Natural killer cell treated with Interleukin-12 subunit alpha and Interleukin-12 subunit beta and Interleukin-15 and Interleukin-18, amount 100 ng/mL, for 72 hours (primary cell): Measurements from ENCODE around the gene NT5E. TPM values are rescaled to one million over a fixed set of nuclear protein-coding genes. Genes with fewer than 3 reads are reported as not detected.
A peak's percentile ranks its signal among the peaks of the same experiment; 100 is the strongest.

ENCODE experiments used
- ATAC-seq, 2 donors: fragments of 150-1000 bp; cut with Tn5 transposase in 1 of 2; sonication (Bioruptor Pico), chemical (Tn5 transposase) in 1 of 2; 2 replicates each; pipeline ENCODE4 v1.10.0; 2021
- DNase-seq: peaks from one replicate; pipeline ENCODE4 v3.0.0; 2022; ENCODE audit warnings: low spot score
- H3K27ac Mint-ChIP-seq, 2 donors: 1 replicate in 1 of 2; 2 replicates in 1 of 2; pipeline ENCODE4 v1.8.0; 2022; ENCODE audit warnings: mixed read lengths in 2 of 2, mild to moderate bottlenecking in 1 of 2, moderate library complexity in 1 of 2
- H3K27me3 Mint-ChIP-seq, 2 donors: 1 replicate in 1 of 2; 2 replicates in 1 of 2; pipeline ENCODE4 v1.8.0; 2022; ENCODE audit warnings: mixed read lengths in 2 of 2
- H3K36me3 Mint-ChIP-seq: one replicate; pipeline ENCODE4 v1.8.0; 2022; ENCODE audit warnings: mixed read lengths
- H3K4me1 Mint-ChIP-seq, 2 donors: 1 replicate in 1 of 2; 2 replicates in 1 of 2; pipeline ENCODE4 v1.8.0; 2022; ENCODE audit warnings: low read depth in 2 of 2, mixed read lengths in 2 of 2, mild to moderate bottlenecking in 1 of 2
- H3K4me3 Mint-ChIP-seq: one replicate; pipeline ENCODE4 v1.8.0; 2022; ENCODE audit warnings: mixed read lengths
- H3K9me3 Mint-ChIP-seq: 2 replicates; pipeline ENCODE4 v1.8.0; 2022; ENCODE audit warnings: mixed read lengths
- total RNA-seq, 2 donors: library from RNA; stranded (reverse); gene quantifications; one replicate each; pipeline ENCODE4 v1.2.3, GENCODE V29; 2022

Gene NT5E
- total RNA-seq, 2 donors from 2014 or later = 0.56 TPM; not detected in 1

GRCh38 chr6:85431271-85431670, 18.6 kb upstream of the NT5E start:
- Mint-ChIP-seq H3K36me3 (peaks cover 5% of the 10 kb centered on the region), H3K9me3 (no peaks in the 10 kb centered on the region), H3K4me1 (no peaks in the 10 kb centered on the region), H3K27me3 (peaks cover 6 to 8% of the 10 kb centered on the region in 2 donors), H3K4me3 (no peak overlapping the region), H3K27ac (no peak overlapping the region)
- ATAC-seq = no peak
- DNase-seq = no peak

- ATAC-seq = no peak
- H3K4me3 Mint-ChIP-seq = no peak overlapping the region
- no peak overlapping the region for H3K27ac Mint-ChIP-seq
- H3K4me1 Mint-ChIP-seq = no peaks in the 10 kb centered on the region
- DNase-seq = no peak
- H3K9me3 Mint-ChIP-seq = no peaks in the 10 kb centered on the region
- H3K27me3 Mint-ChIP-seq = peaks cover 0 to 10% of the 10 kb centered on the region in 2 donors
- no peaks in the 10 kb centered on the region for H3K36me3 Mint-ChIP-seq
Measured at GRCh38 chr6:85432554-85432953, 17.3 kb upstream of the NT5E start.

DNA sequence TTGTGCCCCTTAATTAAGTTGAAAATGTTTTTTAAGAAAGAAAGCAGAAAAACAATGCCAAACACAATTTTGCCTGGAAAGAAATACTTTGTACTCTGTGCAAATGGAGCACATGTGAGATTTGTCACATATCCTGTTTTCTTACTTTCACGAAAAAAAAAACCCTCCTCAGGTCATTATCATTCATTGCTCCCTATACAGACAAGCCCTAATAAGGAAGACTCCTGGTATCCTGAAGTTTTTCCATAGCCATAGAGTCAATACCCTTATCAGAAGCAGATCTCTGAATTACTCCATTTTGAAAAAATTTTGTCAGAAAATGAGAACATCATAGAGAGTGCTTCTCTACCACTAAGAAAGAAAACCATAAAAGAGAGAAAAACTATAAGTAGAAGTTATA, 14.0 kb upstream of the NT5E start:
- Mint-ChIP-seq H3K9me3 (no peaks in the 10 kb centered on the region), H3K4me1 (no peaks in the 10 kb centered on the region), H3K27me3 (peaks cover 9% of the 10 kb centered on the region in 2 donors), H3K36me3 (no peaks in the 10 kb centered on the region), H3K27ac (no peak overlapping the region), H3K4me3 (no peak overlapping the region)
- no peak for DNase-seq
- no peak for ATAC-seq

DNA sequence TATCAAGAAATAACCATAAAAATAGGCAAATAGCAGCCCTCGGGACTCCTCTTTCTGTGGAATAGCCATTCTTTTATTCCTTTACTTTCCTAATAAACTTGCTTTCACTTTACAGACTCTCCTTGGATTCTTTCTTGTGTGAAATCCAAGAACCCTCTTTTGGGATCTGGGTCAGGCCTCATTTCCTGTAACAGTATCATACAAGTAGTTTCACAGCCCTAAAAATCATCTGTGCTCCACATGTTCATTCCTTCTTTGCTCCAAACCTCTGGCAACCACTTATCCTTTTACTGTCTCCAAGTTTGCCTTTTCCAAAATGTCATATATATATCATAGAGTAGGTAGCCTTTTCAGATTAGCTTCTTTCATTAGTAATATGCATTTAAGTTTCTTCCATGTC, 13.5 kb upstream of the NT5E start:
- Mint-ChIP-seq H3K9me3 (no peaks in the 10 kb centered on the region), H3K27me3 (peaks cover 9 to 10% of the 10 kb centered on the region in 2 donors), H3K36me3 (no peaks in the 10 kb centered on the region), H3K4me1 (no peaks in the 10 kb centered on the region), H3K27ac (no peak overlapping the region), H3K4me3 (no peak overlapping the region)
- DNase-seq (no peak), ATAC-seq (no peak)

- Mint-ChIP-seq H3K4me3 (no peak overlapping the region), H3K4me1 (no peaks in the 10 kb centered on the region), H3K9me3 (no peaks in the 10 kb centered on the region), H3K27me3 (peaks cover 9 to 12% of the 10 kb centered on the region in 2 donors), H3K36me3 (no peaks in the 10 kb centered on the region), H3K27ac (no peak overlapping the region)
- no peak for ATAC-seq
- DNase-seq = no peak
Measured at GRCh38 chr6:85436939-85437495, 12.9 kb upstream of the NT5E start.

DNA sequence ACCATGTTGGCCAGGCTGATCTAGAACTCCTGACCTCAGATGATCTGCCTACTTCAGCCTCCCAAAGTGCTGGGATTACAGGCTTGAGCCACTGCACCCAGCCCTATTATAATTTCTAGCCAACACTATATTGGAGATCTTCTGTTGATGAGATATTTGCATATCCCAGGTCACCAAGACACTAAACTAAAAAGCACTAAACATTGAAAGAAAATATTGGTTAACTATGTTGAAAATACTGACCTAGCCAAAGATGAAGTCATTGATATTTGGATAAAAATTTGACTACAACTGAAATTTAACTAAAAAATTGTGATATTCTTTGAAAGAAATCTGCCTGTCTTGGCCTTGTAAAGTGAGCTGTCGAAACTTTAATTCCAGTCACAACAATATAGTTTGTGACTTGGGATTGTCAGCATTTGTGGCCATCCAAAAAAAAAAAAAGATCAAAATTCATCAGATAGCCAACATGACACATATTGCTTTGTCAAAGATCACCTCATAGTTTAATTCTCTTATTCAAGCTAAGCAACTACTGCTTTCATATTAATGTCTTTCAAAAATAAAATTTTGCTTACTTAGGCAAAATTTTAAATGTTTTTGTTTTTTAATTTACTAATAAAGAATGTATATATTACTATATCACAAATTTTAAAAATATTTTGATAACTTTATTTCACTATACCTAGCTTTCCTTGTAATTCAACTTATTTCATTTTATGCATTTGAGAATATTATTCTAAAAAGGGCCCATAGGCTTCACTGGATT, 6.3 kb upstream of the NT5E start:
- DNase-seq = no peak
- no peak overlapping the region for H3K4me3 Mint-ChIP-seq

DNA sequence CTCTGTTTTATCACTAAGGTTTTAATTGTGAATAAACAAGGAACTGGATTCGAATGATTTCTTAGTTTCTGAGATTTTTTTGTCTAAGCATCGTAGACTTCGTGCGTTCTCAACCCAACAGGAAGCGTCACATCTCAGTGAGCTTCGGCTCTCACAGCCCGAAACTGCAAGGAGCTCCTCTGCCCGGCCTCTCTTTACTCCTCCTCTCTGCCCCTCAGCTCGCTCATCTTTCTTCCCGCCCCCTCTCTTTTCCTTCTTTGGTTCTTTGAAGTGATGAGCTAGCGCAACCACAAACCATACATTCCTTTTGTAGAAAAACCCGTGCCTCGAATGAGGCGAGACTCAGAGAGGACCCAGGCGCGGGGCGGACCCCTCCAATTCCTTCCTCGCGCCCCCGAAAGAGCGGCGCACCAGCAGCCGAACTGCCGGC, 480 bp upstream of the NT5E start:
- peak overlapping the region; percentile 67 for H3K4me3 Mint-ChIP-seq
- H3K36me3 Mint-ChIP-seq = no peaks in the 10 kb centered on the region
- no peak for DNase-seq
- peaks cover 15 to 27% of the 10 kb centered on the region in 2 donors for H3K4me1 Mint-ChIP-seq
- peaks cover 48 to 72% of the 10 kb centered on the region in 2 donors for H3K27me3 Mint-ChIP-seq
- H3K9me3 Mint-ChIP-seq = no peaks in the 10 kb centered on the region
- H3K27ac Mint-ChIP-seq = no peak overlapping the region
- peak; percentile 39 to 72 for ATAC-seq

More for the DNA sequence above, 6.3 kb upstream of the NT5E start:
- no peaks in the 10 kb centered on the region for H3K9me3 Mint-ChIP-seq
- peaks cover 27 to 37% of the 10 kb centered on the region in 2 donors for H3K27me3 Mint-ChIP-seq
- ATAC-seq = no peak
- H3K36me3 Mint-ChIP-seq = no peaks in the 10 kb centered on the region
- H3K4me1 Mint-ChIP-seq = no peaks in the 10 kb centered on the region
- H3K27ac Mint-ChIP-seq = no peak overlapping the region

DNA sequence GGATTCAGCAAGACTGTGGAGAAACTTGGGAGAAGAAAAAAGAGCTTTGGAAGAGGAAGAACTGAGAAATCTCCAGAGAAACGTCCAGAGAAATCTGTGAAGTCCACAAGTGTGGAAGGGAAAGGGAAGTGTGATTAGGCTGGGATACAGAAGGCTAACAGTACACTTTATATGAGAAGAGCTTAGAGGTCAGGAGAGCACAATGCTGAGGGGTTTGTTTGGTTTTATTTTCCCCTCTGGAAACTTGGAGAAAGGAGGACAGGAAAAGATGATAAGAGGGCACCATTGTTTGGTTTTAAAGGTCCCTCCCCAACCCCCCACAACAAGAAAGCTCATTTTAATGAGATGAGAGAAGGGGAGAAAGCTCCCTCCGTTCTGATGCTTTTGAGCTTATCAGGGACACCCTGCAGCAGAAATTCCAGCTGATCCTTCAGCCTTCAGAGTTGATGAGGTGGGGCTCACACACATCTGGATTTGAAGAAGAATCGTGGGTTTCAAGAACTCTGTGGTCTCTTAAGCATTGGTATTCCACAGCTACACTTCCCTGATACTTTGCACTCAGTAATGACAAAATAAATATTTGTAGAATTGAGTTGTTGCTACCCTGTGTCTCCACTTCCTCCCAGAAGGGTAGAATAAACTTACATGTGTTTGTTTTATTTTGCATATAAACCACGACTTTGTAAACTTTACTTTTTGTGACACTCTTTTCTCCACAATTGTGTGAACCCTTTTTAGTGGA, 1.9 kb downstream of the NT5E start:
- Mint-ChIP-seq H3K9me3 (no peaks in the 10 kb centered on the region), H3K4me1 (peaks cover 18 to 27% of the 10 kb centered on the region in 2 donors), H3K4me3 (no peak overlapping the region), H3K27me3 (peaks cover 52 to 79% of the 10 kb centered on the region in 2 donors), H3K36me3 (no peaks in the 10 kb centered on the region), H3K27ac (no peak overlapping the region)
- no peak for ATAC-seq
- no peak for DNase-seq

GRCh38 chr6:85452441-85452881, 2.6 kb downstream of the NT5E start:
- ATAC-seq = no peak
- no peaks in the 10 kb centered on the region for H3K9me3 Mint-ChIP-seq
- H3K4me1 Mint-ChIP-seq = peaks cover 18 to 27% of the 10 kb centered on the region in 2 donors
- no peaks in the 10 kb centered on the region for H3K36me3 Mint-ChIP-seq
- no peak overlapping the region for H3K27ac Mint-ChIP-seq
- H3K4me3 Mint-ChIP-seq = no peak overlapping the region
- DNase-seq = no peak
- peaks cover 52 to 84% of the 10 kb centered on the region in 2 donors for H3K27me3 Mint-ChIP-seq

- peaks cover 18 to 27% of the 10 kb centered on the region in 2 donors for H3K4me1 Mint-ChIP-seq
- H3K27ac Mint-ChIP-seq = no peak overlapping the region
- no peaks in the 10 kb centered on the region for H3K36me3 Mint-ChIP-seq
- no peaks in the 10 kb centered on the region for H3K9me3 Mint-ChIP-seq
- ATAC-seq (no peak), DNase-seq (no peak)
- H3K27me3 Mint-ChIP-seq = peaks cover 46 to 81% of the 10 kb centered on the region in 2 donors
- H3K4me3 Mint-ChIP-seq = no peak overlapping the region
Measured at GRCh38 chr6:85453052-85453451, 3.2 kb downstream of the NT5E start.

- peaks cover 18 to 27% of the 10 kb centered on the region in 2 donors for H3K4me1 Mint-ChIP-seq
- no peaks in the 10 kb centered on the region for H3K9me3 Mint-ChIP-seq
- H3K27ac Mint-ChIP-seq = no peak overlapping the region
- peaks cover 46 to 77% of the 10 kb centered on the region in 2 donors for H3K27me3 Mint-ChIP-seq
- ATAC-seq (no peak), DNase-seq (no peak)
- no peak overlapping the region for H3K4me3 Mint-ChIP-seq
- H3K36me3 Mint-ChIP-seq = no peaks in the 10 kb centered on the region
Measured at GRCh38 chr6:85453490-85453889, 3.6 kb downstream of the NT5E start.

DNA sequence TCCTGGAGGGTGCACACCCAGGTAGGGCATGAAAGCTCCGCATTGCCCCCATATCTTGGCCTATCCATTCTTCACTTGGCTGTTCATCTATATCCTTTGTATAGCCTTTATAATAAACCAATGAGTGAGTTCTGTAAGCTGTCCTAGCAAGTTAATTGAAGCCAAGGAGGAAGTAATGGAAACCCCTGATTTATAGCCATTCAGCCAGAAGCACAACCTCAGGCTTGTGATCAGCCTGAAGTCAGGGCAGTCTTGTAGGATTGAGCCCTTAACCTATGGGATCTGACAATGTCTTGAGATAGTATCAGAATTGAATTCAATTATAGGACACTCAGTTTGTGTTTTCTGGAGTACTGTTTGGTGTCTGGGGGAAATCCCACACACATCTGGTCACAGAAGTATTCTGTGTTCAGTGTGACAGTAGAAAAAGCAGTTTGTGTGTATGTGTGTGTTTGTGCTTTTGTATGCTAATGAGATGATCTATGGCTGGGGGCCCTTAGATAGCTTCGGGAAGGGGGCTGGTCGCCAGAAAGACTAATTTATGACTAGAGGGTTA, 5.7 kb downstream of the NT5E start:
- Mint-ChIP-seq H3K4me1 (peaks cover 12 to 21% of the 10 kb centered on the region in 2 donors), H3K4me3 (no peak overlapping the region), H3K36me3 (no peaks in the 10 kb centered on the region), H3K9me3 (no peaks in the 10 kb centered on the region), H3K27me3 (peaks cover 34 to 60% of the 10 kb centered on the region in 2 donors), H3K27ac (no peak overlapping the region)
- DNase-seq (no peak), ATAC-seq (no peak)

DNA sequence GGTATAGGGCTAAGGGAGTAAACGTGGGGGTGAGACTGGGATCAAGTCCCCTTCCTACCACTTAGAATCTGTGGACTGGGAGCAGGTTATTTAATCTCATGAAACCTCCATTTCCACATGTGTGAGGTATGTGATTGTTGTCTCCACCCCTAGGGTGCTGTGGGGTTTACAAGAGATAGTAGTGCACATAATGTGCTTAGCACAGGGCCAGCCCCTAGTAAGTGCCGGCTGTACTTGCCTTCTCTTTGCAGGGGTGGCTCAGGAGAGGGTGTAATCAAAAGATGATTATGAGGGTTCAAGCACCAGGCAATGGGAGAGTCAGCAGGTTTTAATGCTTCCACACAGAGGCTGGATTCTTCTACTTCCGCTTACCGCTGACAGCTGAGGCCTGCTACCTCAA, 6.9 kb downstream of the NT5E start:
- no peak for DNase-seq
- Mint-ChIP-seq H3K27ac (no peak overlapping the region), H3K9me3 (no peaks in the 10 kb centered on the region), H3K27me3 (peaks cover 24 to 49% of the 10 kb centered on the region in 2 donors), H3K36me3 (no peaks in the 10 kb centered on the region), H3K4me1 (peaks cover 18 to 22% of the 10 kb centered on the region in 2 donors), H3K4me3 (no peak overlapping the region)
- ATAC-seq = no peak
